Stimulated activated CD4-positive, alpha-beta T cell treated with anti-CD3 and anti-CD28 coated beads, Interleukin-2, amount 100 ng/mL, for 24 hours (primary cell): ENCODE results near the gene DISP2.

Source experiments
- DNase-seq, 2 donors: peaks; one replicate each; pipeline ENCODE4 v3.0.0-alpha.2; 2020

The DISP2 gene

DNA sequence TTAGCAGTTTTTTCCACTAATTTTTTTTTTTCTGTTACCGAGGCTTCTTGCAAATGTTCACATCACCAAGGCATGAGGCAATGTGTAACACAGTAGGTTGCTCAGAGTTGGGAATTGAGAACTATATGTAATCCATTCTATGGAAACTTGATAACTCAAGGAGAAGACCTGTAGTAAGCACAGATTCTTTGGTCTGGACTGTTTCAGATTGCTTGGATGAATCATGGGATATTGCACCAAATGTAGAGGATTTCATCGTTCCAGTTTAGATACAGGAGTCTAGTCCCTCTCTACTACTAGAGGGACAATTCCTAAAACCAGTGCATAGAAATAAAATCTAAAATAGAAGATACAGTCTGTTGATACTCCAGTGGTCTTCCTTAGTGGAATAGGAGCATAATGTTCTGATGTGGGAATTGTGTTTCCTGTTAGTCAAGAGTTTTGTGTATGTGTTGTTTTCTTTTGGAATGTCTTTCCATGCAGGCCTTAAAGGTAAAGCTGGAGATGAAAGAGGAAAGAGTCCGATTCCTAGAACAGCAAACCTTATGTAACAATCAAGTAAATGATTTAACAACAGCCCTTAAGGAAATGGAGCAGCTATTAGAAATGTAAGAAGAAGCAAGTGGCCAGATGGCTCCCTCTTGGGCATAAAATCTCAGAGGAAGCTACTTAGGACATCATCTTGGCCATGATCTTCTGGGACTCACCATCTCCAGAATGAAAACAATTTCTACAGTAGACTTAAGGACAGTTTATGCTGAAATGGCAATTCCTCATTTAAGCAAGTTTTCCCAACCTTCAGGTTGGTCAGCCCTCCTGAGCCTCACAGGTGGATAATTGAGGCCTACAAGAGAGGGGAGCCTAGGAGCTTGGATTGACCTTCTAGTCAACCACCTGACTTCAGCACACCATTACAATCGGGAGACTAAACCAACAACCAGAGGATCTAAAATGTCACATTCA is 35.2 kb downstream of the DISP2 start:
- no peak for DNase-seq

GRCh38 chr15:40397688-40398412 is 39.8 kb downstream of the DISP2 start:
- DNase-seq = no peak

DNA sequence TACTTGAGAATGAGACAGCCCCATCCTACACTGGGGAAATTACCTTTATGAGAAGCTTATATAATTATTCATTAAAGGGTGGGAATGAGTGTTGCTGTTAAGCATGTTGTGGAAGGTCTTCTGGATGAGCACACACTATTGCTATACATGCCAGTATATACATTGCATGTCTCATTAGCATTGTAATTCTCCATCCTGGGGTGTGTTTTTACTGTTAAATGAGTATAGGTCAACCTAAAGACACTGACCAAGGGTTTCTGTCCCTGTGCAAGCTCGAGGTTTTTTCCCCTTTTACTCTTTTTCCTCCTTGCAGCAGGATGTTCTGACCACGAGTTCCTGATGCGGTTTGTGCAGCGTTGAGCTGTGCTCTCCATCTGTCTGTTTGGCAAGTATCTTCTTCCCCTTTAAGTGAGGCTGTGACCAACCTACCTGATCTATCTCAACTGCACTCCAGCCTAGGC is 40.4 kb downstream of the DISP2 start:
- no peak for DNase-seq

DNA sequence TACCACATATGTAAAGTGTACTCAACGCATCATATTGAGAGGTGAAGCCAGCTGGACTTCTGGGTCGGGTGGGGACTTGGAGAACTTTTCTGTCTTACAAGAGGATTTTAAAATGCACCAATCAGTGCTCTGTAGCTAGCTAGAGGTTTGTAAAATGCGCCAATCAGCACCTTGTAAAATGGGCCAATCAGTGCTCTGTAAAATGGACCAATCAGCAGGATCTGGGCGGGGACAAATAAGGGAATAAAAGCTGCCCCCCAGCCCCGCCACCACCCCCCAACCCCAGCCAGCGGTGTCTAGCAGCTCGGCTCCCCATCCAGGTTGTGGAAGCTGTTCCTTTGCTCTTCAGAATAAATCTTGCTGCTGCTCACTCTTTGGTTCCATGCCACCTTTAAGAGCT is 41.4 kb downstream of the DISP2 start:
- DNase-seq = no peak

GRCh38 chr15:40405501-40406381 is 47.7 kb downstream of the DISP2 start, which contains the start of gene IVD:
IVD (plus strand) TSS chr15:40405795; CDS start chr15:40405828, 33 bp downstream.
- DNase-seq = peak; percentile 90 to 93

DNA sequence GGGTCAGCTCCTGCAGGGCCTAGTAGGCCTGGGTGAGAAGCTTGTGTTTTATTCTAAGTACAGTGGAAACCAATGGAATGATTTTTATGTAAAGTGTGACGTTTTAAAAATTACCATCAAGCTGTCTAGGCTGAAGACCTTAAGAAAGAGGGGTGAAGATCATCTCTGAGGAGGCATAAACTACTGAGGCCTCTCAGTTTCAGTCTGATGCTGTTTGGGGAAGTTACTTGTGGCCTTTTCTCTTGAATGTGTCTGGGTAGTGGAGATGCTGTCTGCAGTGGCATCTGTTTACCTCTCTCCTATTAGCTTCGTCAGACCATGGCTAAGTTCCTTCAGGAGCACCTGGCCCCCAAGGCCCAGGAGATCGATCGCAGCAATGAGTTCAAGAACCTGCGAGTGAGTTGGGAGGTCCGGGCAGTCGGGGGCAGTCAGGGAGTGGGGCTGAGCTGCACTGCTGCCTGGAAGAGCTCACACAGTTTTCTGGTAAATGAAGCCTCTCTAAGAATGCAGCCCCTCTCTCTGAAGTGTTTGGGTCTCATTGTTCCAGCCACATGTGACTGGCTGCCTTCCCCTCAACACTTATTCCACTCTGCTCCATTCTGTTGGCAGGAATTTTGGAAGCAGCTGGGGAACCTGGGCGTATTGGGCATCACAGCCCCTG is 49.4 kb downstream of the DISP2 start:
- no peak for DNase-seq

DNA sequence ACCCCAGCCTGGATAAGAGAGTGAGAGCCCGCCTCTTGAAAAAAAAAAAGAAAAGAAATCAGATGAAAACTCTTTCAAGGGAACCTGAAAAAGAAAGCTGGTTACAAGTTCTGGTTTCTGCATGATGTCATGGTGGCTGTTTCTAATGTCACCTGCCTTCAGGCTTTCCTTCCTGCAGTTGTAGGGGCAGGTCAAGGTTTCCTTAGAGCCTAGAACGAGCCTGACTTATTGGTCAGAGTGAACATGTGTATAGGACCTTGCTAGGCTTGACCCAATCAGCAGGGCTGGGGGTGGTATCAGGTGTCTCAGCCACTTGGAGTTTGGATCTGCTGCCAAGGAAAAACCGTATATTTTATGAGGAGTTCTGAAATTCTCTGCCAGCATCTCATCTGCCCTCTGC is 51.3 kb downstream of the DISP2 start:
- DNase-seq = no peak

DNA sequence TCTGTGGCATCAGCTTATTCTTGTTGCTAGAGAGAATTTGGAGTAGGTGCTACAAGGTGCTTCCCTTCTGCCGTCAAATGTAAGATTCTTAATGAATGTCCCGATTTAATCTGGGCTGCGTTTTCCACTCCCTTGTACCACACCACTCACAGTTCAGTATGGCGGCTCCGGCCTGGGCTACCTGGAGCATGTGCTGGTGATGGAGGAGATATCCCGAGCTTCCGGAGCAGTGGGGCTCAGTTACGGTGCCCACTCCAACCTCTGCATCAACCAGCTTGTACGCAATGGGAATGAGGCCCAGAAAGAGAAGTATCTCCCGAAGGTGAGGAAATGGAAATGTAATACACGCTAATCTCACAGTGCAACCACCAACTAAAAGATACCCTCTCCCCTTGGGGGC is 52.5 kb downstream of the DISP2 start:
- no peak for DNase-seq

- no peak for DNase-seq
These were observed 54.2 kb downstream of the DISP2 start for GRCh38 chr15:40412095-40412759.

GRCh38 chr15:40413036-40413435 is 55.0 kb downstream of the DISP2 start:
- no peak for DNase-seq

DNA sequence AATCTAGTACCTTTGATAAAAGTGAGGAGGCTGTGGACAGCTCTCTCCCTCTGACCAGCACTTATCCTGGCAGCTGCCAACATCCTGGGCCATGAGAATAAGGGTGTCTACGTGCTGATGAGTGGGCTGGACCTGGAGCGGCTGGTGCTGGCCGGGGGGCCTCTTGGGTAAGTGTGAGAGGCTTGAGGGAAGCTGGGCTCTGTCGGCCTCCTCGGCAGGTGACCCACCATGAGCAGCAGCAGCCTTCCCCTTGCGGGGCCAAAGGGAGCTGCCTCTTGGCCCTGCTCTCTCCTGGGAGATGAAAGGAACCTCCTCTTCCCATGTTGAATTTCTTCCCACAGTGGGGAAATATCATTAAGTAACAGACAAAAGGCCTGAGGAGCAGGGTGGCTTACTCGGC is 56.8 kb downstream of the DISP2 start:
- DNase-seq = no peak

DNA sequence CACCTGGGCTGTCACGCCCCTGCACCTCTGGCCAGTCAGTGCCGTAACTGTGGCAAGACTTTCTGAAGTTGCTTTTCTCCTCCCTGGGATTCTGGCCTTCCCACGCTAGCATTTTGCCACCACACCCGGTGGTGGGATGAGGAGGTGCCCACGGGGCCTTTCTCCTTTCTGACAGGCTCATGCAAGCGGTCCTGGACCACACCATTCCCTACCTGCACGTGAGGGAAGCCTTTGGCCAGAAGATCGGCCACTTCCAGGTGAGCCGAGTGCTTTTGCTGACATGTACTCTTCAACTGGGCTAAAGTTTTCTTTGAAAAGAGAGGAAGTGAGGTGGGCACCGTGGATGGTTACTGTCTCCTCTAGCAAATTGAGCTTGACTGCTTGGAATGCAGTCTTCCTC is 57.2 kb downstream of the DISP2 start:
- no peak for DNase-seq

DNA sequence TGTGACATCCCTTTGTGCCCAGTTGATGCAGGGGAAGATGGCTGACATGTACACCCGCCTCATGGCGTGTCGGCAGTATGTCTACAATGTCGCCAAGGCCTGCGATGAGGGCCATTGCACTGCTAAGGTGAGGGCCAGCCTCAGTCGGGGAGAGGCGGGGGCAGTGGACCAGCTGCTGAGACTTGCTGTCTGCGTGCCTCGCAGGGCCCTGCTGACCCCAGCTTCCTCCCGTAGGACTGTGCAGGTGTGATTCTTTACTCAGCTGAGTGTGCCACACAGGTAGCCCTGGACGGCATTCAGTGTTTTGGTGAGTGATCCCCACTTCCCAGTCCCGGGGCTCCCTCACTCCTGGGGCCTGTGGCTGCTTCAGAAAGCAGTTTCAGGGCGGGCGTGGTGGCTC is 58.0 kb downstream of the DISP2 start:
- no peak for DNase-seq

GRCh38 chr15:40418126-40418525 is 60.1 kb downstream of the DISP2 start:
- DNase-seq = no peak

GRCh38 chr15:40420071-40420713 is 62.2 kb downstream of the DISP2 start:
- DNase-seq = no peak

DNA sequence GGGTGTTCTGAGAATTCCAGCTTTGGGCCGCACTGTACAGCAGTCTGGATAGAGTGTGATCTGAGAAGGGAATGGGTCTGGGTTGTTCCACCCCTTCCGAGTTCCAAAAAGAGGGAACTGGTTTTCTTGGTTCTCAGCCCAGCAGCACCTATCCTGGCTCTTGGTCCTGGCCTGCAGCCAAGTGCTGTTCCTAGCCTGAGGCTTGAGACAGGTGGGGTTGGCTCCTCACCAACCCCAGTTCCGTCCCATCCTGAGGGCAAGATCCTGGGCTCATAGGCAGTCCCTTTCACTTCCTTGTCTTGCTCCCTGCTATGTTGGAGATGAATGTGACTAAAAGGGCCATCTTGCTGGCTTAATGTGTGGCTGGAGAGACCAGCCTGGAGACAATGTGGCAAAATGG is 62.8 kb downstream of the DISP2 start:
- no peak for DNase-seq

GRCh38 chr15:40421246-40422157 is 63.5 kb downstream of the DISP2 start:
- DNase-seq = peak; percentile 87 to 88

DNA sequence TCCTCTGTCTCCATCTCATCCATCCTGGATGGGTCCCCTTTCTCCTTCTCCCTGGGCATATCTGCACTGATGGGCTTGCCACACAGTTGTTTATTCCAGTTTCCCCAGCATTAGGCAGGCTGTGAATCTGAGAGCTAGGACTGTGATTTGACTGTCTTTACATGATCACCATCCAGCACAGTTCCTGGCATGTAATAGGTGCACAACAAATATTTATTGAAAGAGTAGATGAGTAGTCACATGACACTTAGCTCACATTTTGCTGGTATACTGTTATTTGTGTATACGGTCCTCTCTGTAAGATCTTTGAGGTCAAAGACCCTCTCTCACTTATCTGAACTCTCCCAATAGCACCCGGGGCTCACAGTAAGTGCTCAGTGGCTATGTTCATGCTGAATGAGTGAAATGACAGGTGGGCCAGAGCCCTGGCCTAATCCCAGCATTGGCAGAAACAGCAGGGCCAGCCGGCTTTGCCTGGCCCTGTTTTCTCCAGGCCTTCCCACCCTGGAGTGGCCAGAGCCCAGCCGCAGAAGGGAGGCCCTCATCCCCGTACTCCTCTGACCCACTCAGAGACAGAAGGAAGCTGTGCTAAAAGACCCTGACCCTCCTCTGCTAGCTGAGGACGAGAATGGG is 66.6 kb downstream of the DISP2 start:
- no peak for DNase-seq

- DNase-seq = no peak
These were observed 67.7 kb downstream of the DISP2 start for GRCh38 chr15:40425681-40426080.

- DNase-seq = no peak
These were observed 69.2 kb downstream of the DISP2 start for GRCh38 chr15:40427188-40427587.
